ENCODE results near the gene DNAH3.

Gene DNAH3

DNA sequence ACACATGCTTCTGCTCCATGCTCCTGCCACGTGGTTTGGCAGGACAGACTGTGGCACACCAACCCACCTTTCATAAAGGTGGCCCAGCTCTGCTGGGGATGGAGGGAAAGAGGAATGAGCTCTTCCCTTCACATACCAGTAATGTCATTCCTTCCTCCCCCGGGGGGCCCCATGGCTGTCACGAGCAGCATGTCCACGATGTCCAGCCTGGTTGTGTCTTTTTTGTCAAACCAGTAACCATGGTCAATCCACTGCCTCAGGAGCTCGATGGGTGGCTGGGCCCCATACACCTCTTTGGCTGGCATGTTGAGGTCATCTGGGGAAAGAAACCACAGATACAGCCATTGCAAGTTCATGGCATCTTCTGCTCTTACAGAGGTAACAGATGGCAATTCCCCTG lies 153.5 kb downstream of the DNAH3 start:
- TF ChIP-seq TAF1 (IDR thresholded peaks at IDR 0.05; ENCODE audit: borderline replicate concordance, insufficient read depth, low read length) = no peak
- TF ChIP-seq, protein P1, sequence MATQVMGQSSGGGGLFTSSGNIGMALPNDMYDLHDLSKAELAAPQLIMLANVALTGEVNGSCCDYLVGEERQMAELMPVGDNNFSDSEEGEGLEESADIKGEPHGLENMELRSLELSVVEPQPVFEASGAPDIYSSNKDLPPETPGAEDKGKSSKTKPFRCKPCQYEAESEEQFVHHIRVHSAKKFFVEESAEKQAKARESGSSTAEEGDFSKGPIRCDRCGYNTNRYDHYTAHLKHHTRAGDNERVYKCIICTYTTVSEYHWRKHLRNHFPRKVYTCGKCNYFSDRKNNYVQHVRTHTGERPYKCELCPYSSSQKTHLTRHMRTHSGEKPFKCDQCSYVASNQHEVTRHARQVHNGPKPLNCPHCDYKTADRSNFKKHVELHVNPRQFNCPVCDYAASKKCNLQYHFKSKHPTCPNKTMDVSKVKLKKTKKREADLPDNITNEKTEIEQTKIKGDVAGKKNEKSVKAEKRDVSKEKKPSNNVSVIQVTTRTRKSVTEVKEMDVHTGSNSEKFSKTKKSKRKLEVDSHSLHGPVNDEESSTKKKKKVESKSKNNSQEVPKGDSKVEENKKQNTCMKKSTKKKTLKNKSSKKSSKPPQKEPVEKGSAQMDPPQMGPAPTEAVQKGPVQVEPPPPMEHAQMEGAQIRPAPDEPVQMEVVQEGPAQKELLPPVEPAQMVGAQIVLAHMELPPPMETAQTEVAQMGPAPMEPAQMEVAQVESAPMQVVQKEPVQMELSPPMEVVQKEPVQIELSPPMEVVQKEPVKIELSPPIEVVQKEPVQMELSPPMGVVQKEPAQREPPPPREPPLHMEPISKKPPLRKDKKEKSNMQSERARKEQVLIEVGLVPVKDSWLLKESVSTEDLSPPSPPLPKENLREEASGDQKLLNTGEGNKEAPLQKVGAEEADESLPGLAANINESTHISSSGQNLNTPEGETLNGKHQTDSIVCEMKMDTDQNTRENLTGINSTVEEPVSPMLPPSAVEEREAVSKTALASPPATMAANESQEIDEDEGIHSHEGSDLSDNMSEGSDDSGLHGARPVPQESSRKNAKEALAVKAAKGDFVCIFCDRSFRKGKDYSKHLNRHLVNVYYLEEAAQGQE (IDR thresholded peaks at IDR 0.05; ENCODE audit: insufficient read depth in 1 of 2, low read depth in 2 of 2, low read length in 2 of 2) = no peak
- TF ChIP-seq FOXP2 (optimal IDR thresholded peaks at IDR 0.05; ENCODE audit: borderline replicate concordance, extremely low read depth, extremely low read length, insufficient read depth) = no peak
- TF ChIP-seq SIN3A (IDR thresholded peaks at IDR 0.05; ENCODE audit: borderline replicate concordance, insufficient read depth, low read length) = no peak
- TF ChIP-seq POLR2AphosphoS5 (IDR thresholded peaks at IDR 0.05; ENCODE audit: low read depth, low read length) = no peak

DNA sequence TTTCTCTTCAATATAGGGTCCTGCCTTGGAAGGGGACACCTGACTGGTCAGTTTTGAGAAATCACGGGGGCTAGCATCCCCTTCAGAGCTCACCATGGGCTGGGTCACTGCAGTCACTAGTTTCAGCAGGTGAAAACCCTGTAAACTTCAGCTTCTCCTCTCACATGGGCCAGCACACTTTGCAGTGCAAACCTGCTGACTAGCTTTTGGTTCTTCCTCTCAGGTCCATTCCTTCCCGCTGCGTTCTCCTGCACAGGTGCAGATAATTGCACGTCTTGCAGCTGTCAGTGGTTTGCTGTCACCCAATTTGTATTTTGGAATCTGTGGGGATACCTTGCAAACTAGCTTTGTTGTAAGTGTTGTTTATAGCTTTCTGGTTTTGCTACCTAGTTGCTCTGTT lies 154.9 kb downstream of the DNAH3 start:
- TF ChIP-seq TAF1 (IDR thresholded peaks at IDR 0.05; ENCODE audit: borderline replicate concordance, insufficient read depth, low read length) = no peak
- no peak for TF ChIP-seq FOXP2 (optimal IDR thresholded peaks at IDR 0.05; ENCODE audit: borderline replicate concordance, extremely low read depth, extremely low read length, insufficient read depth)
- TF ChIP-seq POLR2AphosphoS5 (IDR thresholded peaks at IDR 0.05; ENCODE audit: low read depth, low read length) = no peak
- TF ChIP-seq, protein P1 (IDR thresholded peaks at IDR 0.05; ENCODE audit: insufficient read depth in 1 of 2, low read depth in 2 of 2, low read length in 2 of 2) = no peak
- no peak for TF ChIP-seq SIN3A (IDR thresholded peaks at IDR 0.05; ENCODE audit: borderline replicate concordance, insufficient read depth, low read length)

DNA sequence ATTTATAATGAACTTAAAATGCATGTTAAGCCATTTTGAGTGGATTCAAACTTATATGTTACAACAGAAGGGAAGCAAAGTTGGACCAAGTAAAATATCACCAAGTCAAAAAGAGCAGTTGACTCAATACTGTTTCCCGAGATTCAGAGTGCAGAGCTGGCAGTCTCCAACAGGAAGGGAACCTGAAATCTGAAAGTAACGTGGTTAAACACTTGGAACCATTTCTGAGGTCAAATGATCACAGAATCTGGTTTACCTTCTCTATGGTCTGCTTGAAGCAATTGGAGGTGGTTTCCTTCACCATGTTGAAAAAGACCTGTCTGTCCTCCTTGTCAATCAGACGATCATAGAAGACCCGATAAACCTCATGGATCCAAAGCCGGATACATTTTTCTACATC lies 163.6 kb downstream of the DNAH3 start:
- TF ChIP-seq SIN3A (IDR thresholded peaks at IDR 0.05; ENCODE audit: borderline replicate concordance, insufficient read depth, low read length) (no peak), POLR2AphosphoS5 (IDR thresholded peaks at IDR 0.05; ENCODE audit: low read depth, low read length) (no peak), FOXP2 (optimal IDR thresholded peaks at IDR 0.05; ENCODE audit: borderline replicate concordance, extremely low read depth, extremely low read length, insufficient read depth) (no peak), TAF1 (IDR thresholded peaks at IDR 0.05; ENCODE audit: borderline replicate concordance, insufficient read depth, low read length) (no peak)
- TF ChIP-seq, protein P1 (IDR thresholded peaks at IDR 0.05; ENCODE audit: insufficient read depth in 1 of 2, low read depth in 2 of 2, low read length in 2 of 2) = no peak

DNA sequence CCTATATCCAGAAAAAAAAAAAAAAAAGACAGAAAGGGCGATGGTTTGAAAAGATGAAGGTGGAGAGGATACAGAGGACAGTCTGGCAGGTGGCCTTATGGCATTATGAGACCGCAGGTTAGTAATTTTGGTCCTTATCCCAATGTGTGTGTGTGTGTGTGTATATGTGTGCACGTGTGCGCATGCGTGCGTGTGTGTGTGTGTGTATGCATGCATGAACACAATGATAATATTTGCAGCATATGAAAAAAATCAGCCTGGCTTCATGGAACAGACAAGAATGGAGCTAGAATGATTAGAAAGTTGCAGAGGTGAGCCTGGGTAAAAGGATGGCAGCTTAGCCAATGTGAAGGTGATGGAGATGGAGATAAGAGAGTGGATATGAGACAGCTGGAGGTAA lies 166.6 kb downstream of the DNAH3 start:
- TF ChIP-seq TAF1 (IDR thresholded peaks at IDR 0.05; ENCODE audit: borderline replicate concordance, insufficient read depth, low read length) (no peak), SIN3A (IDR thresholded peaks at IDR 0.05; ENCODE audit: borderline replicate concordance, insufficient read depth, low read length) (no peak), FOXP2 (optimal IDR thresholded peaks at IDR 0.05; ENCODE audit: borderline replicate concordance, extremely low read depth, extremely low read length, insufficient read depth) (no peak), POLR2AphosphoS5 (IDR thresholded peaks at IDR 0.05; ENCODE audit: low read depth, low read length) (no peak)
- TF ChIP-seq, protein P1 (IDR thresholded peaks at IDR 0.05; ENCODE audit: insufficient read depth in 1 of 2, low read depth in 2 of 2, low read length in 2 of 2) = no peak

DNA sequence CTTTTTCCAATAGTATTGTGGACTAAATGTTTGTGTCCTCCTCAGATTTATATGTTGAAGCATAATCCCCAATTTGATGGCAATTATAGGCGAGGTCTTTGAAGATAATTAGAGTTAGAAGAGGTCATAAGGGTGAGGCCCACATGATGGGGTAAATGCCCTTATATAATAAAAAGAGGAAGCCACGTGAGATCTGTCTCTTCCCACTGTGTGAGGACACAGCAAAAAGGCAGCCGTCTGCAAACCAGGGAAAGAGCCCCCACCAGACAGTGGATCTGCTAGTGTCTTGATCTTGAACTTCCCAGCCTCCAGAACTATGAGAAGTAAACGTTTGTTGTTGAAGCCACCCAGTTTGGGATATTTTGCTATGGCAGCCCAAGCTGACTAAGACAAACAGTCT lies 174.1 kb downstream of the DNAH3 start:
- TF ChIP-seq TAF1 (IDR thresholded peaks at IDR 0.05; ENCODE audit: borderline replicate concordance, insufficient read depth, low read length) = no peak
- TF ChIP-seq SIN3A (IDR thresholded peaks at IDR 0.05; ENCODE audit: borderline replicate concordance, insufficient read depth, low read length) = no peak
- TF ChIP-seq, protein P1 (IDR thresholded peaks at IDR 0.05; ENCODE audit: insufficient read depth in 1 of 2, low read depth in 2 of 2, low read length in 2 of 2) = no peak
- TF ChIP-seq FOXP2 (optimal IDR thresholded peaks at IDR 0.05; ENCODE audit: borderline replicate concordance, extremely low read depth, extremely low read length, insufficient read depth) = no peak
